ENCODE measurements around the gene MEG3. TPM values are rescaled to one million over a fixed set of nuclear protein-coding genes. Genes with fewer than 3 reads are reported as not detected.

Gene MEG3
- total RNA-seq, 1 experiment from 2014 or later, result not detected

GRCh38 chr14:100844421-100844820 lies 18.5 kb downstream of the MEG3 start:
- Histone ChIP-seq H3K27ac (no peak overlapping the region), H3K4me3 (no peak overlapping the region), H3K36me3 (ENCODE audit: low read depth) (no peaks in the 10 kb centered on the region), H3K4me2 (no peak overlapping the region), H3K9me3 (ENCODE audit: insufficient read depth, low read depth) (no peaks in the 10 kb centered on the region), H2AFZ (no peak overlapping the region), H3K79me2 (ENCODE audit: low read depth) (no peaks in the 10 kb centered on the region), H3K9me2 (ENCODE audit: insufficient read depth) (no peaks in the 10 kb centered on the region), H4K20me1 (ENCODE audit: insufficient read depth) (no peaks in the 10 kb centered on the region), H3F3A (ENCODE audit: insufficient read depth, low read depth) (no peaks in the 10 kb centered on the region), H3K4me1 (replicated peaks; ENCODE audit: insufficient read depth) (no peaks in the 10 kb centered on the region), H3K27me3 (ENCODE audit: insufficient read depth, low read depth) (peaks cover 76% of the 10 kb centered on the region)
- TF ChIP-seq CTCF (conservative IDR thresholded peaks at IDR 0.05) (no peak), EZH2 (IDR thresholded peaks at IDR 0.05; ENCODE audit: low read depth) (no peak)
- no TSS peak for BruUV-seq (replicated peaks)
- no peak for DNase-seq
- ChIA-PET POLR2A (ENCODE audit: unreplicated experiment) (no interaction called here), CTCF (no interaction called here)
- intact Hi-C loops (cut with micrococcal nuclease; ENCODE audit: unreplicated experiment), result no loop called here

- intact Hi-C loops (cut with micrococcal nuclease; ENCODE audit: unreplicated experiment), result no loop called here
- Histone ChIP-seq H3K9me2 (ENCODE audit: insufficient read depth) (no peaks in the 10 kb centered on the region), H3F3A (ENCODE audit: insufficient read depth, low read depth) (no peaks in the 10 kb centered on the region), H3K4me3 (no peak overlapping the region), H3K27me3 (ENCODE audit: insufficient read depth, low read depth) (peaks cover 72% of the 10 kb centered on the region), H3K27ac (no peak overlapping the region), H3K79me2 (ENCODE audit: low read depth) (no peaks in the 10 kb centered on the region), H2AFZ (no peak overlapping the region), H3K4me2 (no peak overlapping the region), H3K36me3 (ENCODE audit: low read depth) (no peaks in the 10 kb centered on the region), H4K20me1 (ENCODE audit: insufficient read depth) (no peaks in the 10 kb centered on the region), H3K9me3 (ENCODE audit: insufficient read depth, low read depth) (no peaks in the 10 kb centered on the region), H3K4me1 (replicated peaks; ENCODE audit: insufficient read depth) (no peaks in the 10 kb centered on the region)
- TF ChIP-seq CTCF (conservative IDR thresholded peaks at IDR 0.05), result no peak
- no peak for TF ChIP-seq EZH2 (IDR thresholded peaks at IDR 0.05; ENCODE audit: low read depth)
- DNase-seq, result no peak
- ChIA-PET CTCF (no interaction called here), POLR2A (ENCODE audit: unreplicated experiment) (no interaction called here)
- BruUV-seq (replicated peaks), result no TSS peak
Measured at GRCh38 chr14:100844846-100845245, 18.9 kb downstream of the MEG3 start.

- no TSS peak for BruUV-seq (replicated peaks)
- no peaks in the 10 kb centered on the region for H3K36me3 ChIP-seq (ENCODE audit: low read depth)
- intact Hi-C loops (cut with micrococcal nuclease; ENCODE audit: unreplicated experiment), result no loop called here
- no peak overlapping the region for H2AFZ ChIP-seq
- TF ChIP-seq EZH2 (IDR thresholded peaks at IDR 0.05; ENCODE audit: low read depth) (no peak), CTCF (conservative IDR thresholded peaks at IDR 0.05) (no peak)
- no peak overlapping the region for H3K4me3 ChIP-seq
- no peaks in the 10 kb centered on the region for H3F3A ChIP-seq (ENCODE audit: insufficient read depth, low read depth)
- peaks cover 71% of the 10 kb centered on the region for H3K27me3 ChIP-seq (ENCODE audit: insufficient read depth, low read depth)
- CTCF ChIA-PET, result no interaction called here
- H3K9me2 ChIP-seq (ENCODE audit: insufficient read depth), result no peaks in the 10 kb centered on the region
- POLR2A ChIA-PET (ENCODE audit: unreplicated experiment), result no interaction called here
- H3K4me2 ChIP-seq, result no peak overlapping the region
- H3K4me1 ChIP-seq (replicated peaks; ENCODE audit: insufficient read depth), result no peaks in the 10 kb centered on the region
- H4K20me1 ChIP-seq (ENCODE audit: insufficient read depth), result no peaks in the 10 kb centered on the region
- DNase-seq, result no peak
- H3K27ac ChIP-seq, result no peak overlapping the region
- no peaks in the 10 kb centered on the region for H3K9me3 ChIP-seq (ENCODE audit: insufficient read depth, low read depth)
- H3K79me2 ChIP-seq (ENCODE audit: low read depth), result no peaks in the 10 kb centered on the region
Measured at GRCh38 chr14:100845341-100845740, 19.4 kb downstream of the MEG3 start.

All from PC-9 (cell line).